ENCODE measurements around the gene DCLK2.

- TF ChIP-seq, protein P1, sequence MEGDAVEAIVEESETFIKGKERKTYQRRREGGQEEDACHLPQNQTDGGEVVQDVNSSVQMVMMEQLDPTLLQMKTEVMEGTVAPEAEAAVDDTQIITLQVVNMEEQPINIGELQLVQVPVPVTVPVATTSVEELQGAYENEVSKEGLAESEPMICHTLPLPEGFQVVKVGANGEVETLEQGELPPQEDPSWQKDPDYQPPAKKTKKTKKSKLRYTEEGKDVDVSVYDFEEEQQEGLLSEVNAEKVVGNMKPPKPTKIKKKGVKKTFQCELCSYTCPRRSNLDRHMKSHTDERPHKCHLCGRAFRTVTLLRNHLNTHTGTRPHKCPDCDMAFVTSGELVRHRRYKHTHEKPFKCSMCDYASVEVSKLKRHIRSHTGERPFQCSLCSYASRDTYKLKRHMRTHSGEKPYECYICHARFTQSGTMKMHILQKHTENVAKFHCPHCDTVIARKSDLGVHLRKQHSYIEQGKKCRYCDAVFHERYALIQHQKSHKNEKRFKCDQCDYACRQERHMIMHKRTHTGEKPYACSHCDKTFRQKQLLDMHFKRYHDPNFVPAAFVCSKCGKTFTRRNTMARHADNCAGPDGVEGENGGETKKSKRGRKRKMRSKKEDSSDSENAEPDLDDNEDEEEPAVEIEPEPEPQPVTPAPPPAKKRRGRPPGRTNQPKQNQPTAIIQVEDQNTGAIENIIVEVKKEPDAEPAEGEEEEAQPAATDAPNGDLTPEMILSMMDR (IDR thresholded peaks at IDR 0.05; ENCODE audit: poor library complexity, severe bottlenecking), result no peak
- TF ChIP-seq EP300 (conservative IDR thresholded peaks at IDR 0.05; ENCODE audit: poor library complexity, severe bottlenecking) (no peak), EZH2 (IDR thresholded peaks at IDR 0.05; ENCODE audit: borderline replicate concordance, insufficient read depth, low read length, poor library complexity, severe bottlenecking) (no peak), POLR2AphosphoS5 (IDR thresholded peaks at IDR 0.05) (no peak), REST (IDR thresholded peaks at IDR 0.05; ENCODE audit: borderline replicate concordance) (no peak), RAD21 (conservative IDR thresholded peaks at IDR 0.05) (no peak), TAF1 (IDR thresholded peaks at IDR 0.05; ENCODE audit: low read depth) (no peak)
Measured at GRCh38 chr4:150259861-150260567, 181.8 kb downstream of the DCLK2 start.
